OCI-LY7 (cell line): ENCODE data around the gene DISC1. TPM values are rescaled to one million over a fixed set of nuclear protein-coding genes. Genes with fewer than 3 reads are reported as not detected.
A peak's percentile ranks its signal among the peaks of the same experiment; 100 is the strongest.

Source experiments
- BruUV-seq: library from RNA; stranded (reverse); fragments of 400-500 nt; replicated peaks from 2 replicates; lab custom pipeline; 2021; lab: Mats Ljungman, UMichigan
- CTCF ChIA-PET: fragments of 300-600 bp; sonication (Branson Sonifier 250); formaldehyde crosslinking; loops from one replicate; lab custom pipeline; 2022; ENCODE audit warnings: antibody characterized with exemption; ENCODE audit not compliant: unreplicated experiment; lab: Charles Lee
- POLR2A ChIA-PET: fragments of 300-600 bp; sonication (Branson Sonifier 250); formaldehyde crosslinking; loops from one replicate; lab custom pipeline; 2022; ENCODE audit warnings: antibody characterized with exemption; lab: Charles Lee
- DNase-seq: peaks from one replicate; pipeline ENCODE4 v3.0.0-alpha.2; 2015; ENCODE audit warnings: low spot score
- H2AFZ ChIP-seq: fragments of 200-600 bp; sonication (generic), shearing (Covaris generic); 2 replicates; pipeline ENCODE4 v1.6.1; 2014; ENCODE audit warnings: mild to moderate bottlenecking, antibody characterized with exemption, low read length, moderate library complexity
- H3K27ac ChIP-seq: fragments of 200-600 bp; sonication (generic); 2 replicates; pipeline ENCODE4 v1.5.1; 2014; ENCODE audit warnings: mixed run types, low read depth, mild to moderate bottlenecking, moderate library complexity, low read length, inconsistent platforms; ENCODE audit not compliant: poor library complexity, severe bottlenecking
- H3K36me3 ChIP-seq: fragments of 200-600 bp; sonication (generic); 2 replicates; pipeline ENCODE4 v1.6.1; 2014; ENCODE audit warnings: mild to moderate bottlenecking, antibody characterized with exemption, low read length, moderate library complexity, mixed read lengths; ENCODE audit not compliant: insufficient read depth
- H3K4me1 ChIP-seq: fragments of 200-600 bp; sonication (generic); 2 replicates; pipeline ENCODE4 v1.5.1; 2014; ENCODE audit warnings: mild to moderate bottlenecking, low read length; ENCODE audit not compliant: insufficient read depth, poor library complexity, severe bottlenecking
- H3K4me2 ChIP-seq: fragments of 200-600 bp; sonication (generic); 2 replicates; pipeline ENCODE4 v1.6.1; 2014; ENCODE audit warnings: mild to moderate bottlenecking, low read length
- H3K4me3 ChIP-seq: fragments of 200-600 bp; sonication (generic); 2 replicates; pipeline ENCODE4 v1.5.1; 2014; ENCODE audit warnings: mild to moderate bottlenecking, low read depth, low read length; ENCODE audit not compliant: poor library complexity, severe bottlenecking
- H3K79me2 ChIP-seq: fragments of 200-600 bp; sonication (generic); 2 replicates; pipeline ENCODE4 v1.6.1; 2016; ENCODE audit warnings: low read depth, mild to moderate bottlenecking, low read length, moderate library complexity, mixed read lengths; ENCODE audit not compliant: insufficient read depth
- H3K9me2 ChIP-seq: fragments of 200-600 bp; sonication (generic); 2 replicates; pipeline ENCODE4 v1.6.1; 2016; ENCODE audit warnings: mild to moderate bottlenecking, low read length, mixed read lengths; ENCODE audit not compliant: insufficient read depth
- H3K9me3 ChIP-seq: fragments of 200-600 bp; sonication (generic); 2 replicates; pipeline ENCODE4 v1.6.1; 2014; ENCODE audit warnings: mild to moderate bottlenecking, mixed run types, low read length, mixed read lengths
- H4K20me1 ChIP-seq: fragments of 200-600 bp; sonication (generic); 2 replicates; pipeline ENCODE4 v1.6.1; 2014; ENCODE audit warnings: mild to moderate bottlenecking, antibody characterized with exemption, low read length, moderate library complexity, mixed read lengths; ENCODE audit not compliant: insufficient read depth
- CTCF ChIP-seq: fragments of 200-600 bp; sonication (generic); conservative IDR thresholded peaks from 2 replicates; pipeline ENCODE4 v1.5.1; 2014; ENCODE audit warnings: mild to moderate bottlenecking, antibody characterized with exemption, low read length, moderate library complexity, mixed read lengths
- EZH2phosphoT487 ChIP-seq: fragments of 200-600 bp; sonication (generic); IDR thresholded peaks from 2 replicates; pipeline ENCODE4 v1.6.1; 2018; ENCODE audit warnings: low read depth, borderline replicate concordance, mild to moderate bottlenecking, mixed run types, antibody characterized with exemption, low read length, moderate library complexity, mixed read lengths
- intact Hi-C: fragments of 100-400 bp; cut with micrococcal nuclease; formaldehyde crosslinking; loops from one replicate; pipeline ENCODE4 v1.10.0; 2022; ENCODE audit not compliant: unreplicated experiment
- total RNA-seq, 2 experiments: library from RNA; depleted of rRNA in 1 of 2; stranded (reverse); fragments of >200 nt in 1 of 2; shearing (Covaris generic) in 1 of 2; gene quantifications; 2 replicates each; pipeline ENCODE4 v1.2.3, GENCODE V29; 2014 to 2022

Gene DISC1
- total RNA-seq, 2 experiments from 2014 or later, result 0.91 TPM; not detected in 1

- peak overlapping the region; percentile 29 for H3K4me3 ChIP-seq
- H3K9me2 ChIP-seq, result no peaks in the 10 kb centered on the region
- ChIA-PET POLR2A (no interaction called here), CTCF (no interaction called here)
- TF ChIP-seq CTCF, result no peak
- no peak for TF ChIP-seq EZH2phosphoT487
- DNase-seq, result no peak
- H3K4me1 ChIP-seq, result no peaks in the 10 kb centered on the region
- peak overlapping the region; percentile 12; the same call in 1 of the 2 replicates for H3K4me2 ChIP-seq
- no peak overlapping the region for H2AFZ ChIP-seq
- no TSS peak for BruUV-seq
- H3K36me3 ChIP-seq, result no peaks in the 10 kb centered on the region
- no peaks in the 10 kb centered on the region for H3K79me2 ChIP-seq
- intact Hi-C loops, result no loop called here
- H4K20me1 ChIP-seq, result no peaks in the 10 kb centered on the region
- no peak overlapping the region for H3K27ac ChIP-seq
- no peaks in the 10 kb centered on the region for H3K9me3 ChIP-seq
Measured at GRCh38 chr1:231625975-231626534, 535 bp upstream of the DISC1 start.

DNA sequence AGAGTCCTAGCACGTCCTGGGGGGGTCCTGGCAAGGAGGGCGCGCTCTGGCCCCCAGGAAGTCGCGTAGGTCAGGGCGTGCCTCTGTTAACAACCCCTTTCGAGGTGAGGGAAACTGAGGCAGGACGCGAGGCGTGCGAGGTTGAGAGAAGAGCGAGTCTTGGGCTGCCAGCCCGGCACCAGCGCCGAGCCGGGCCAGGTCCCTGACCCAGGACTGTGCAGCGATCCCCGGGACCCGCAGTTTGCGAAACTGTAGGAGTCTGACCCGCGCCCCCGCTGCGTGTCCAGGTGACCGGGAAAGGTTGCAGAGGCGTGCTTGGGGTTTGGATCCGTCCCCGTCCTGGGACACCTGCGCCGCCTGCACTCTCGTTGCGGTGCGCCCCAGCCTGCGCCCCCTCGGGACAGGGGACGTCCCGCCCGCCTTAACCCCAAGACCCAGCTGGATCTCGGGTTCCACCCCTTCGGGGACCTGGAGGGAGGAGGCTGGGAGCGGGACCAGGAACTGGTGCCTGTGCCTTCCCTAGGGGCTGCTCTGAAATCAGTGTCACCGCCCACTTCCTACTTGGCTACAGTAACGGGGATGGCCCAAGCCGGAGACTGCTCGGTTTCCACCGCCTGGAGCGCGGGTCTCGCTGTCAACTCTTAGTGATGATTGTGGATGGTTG lies 493 bp downstream of the DISC1 start:
- Histone ChIP-seq H2AFZ (no peak overlapping the region), H3K4me1 (no peaks in the 10 kb centered on the region), H3K27ac (no peak overlapping the region), H3K4me2 (0 out of 2 replicates have a peak overlapping the region, but pooled peaks have one; percentile 12), H3K9me2 (no peaks in the 10 kb centered on the region), H3K9me3 (no peaks in the 10 kb centered on the region), H3K36me3 (no peaks in the 10 kb centered on the region), H3K4me3 (peak overlapping the region; percentile 29), H4K20me1 (no peaks in the 10 kb centered on the region), H3K79me2 (no peaks in the 10 kb centered on the region)
- CTCF ChIA-PET, result no interaction called here
- TF ChIP-seq CTCF (no peak), EZH2phosphoT487 (no peak)
- no TSS peak for BruUV-seq
- intact Hi-C loops, result no loop called here
- no peak for DNase-seq
- POLR2A ChIA-PET, result no interaction called here

DNA sequence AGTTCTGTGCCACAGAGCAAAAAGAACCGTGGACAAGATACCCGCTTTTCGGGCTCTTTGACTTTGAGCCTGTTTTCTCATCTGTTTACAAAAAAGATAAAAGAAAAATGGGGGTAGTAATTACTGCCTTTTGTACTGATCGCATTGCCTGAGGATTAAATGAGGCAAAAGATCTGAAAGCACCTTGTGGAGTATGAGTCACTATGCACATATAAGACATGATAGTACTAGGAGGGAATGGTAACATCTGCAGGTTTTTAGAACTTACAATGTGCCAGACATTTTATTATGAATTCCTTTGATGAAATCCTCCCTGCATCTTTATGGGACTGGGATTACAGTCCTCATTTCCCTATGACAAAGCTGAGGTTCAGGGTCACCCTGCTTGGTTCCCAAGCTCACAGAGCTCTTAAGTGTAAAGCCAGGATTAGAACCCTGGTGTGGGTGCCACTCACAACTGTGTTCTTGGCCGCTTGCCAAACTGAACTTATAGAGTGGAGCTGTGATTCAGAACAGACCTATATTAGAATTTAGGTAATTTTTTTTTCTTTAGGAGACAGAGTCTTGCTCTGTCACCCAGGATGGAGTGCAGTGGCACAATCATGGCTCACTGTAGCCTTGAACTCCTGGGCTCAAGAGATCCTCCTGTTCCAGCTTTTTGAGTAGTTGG lies 1.8 kb downstream of the DISC1 start:
- Histone ChIP-seq H2AFZ (no peak overlapping the region), H3K9me2 (no peaks in the 10 kb centered on the region), H3K9me3 (no peaks in the 10 kb centered on the region), H4K20me1 (no peaks in the 10 kb centered on the region), H3K36me3 (no peaks in the 10 kb centered on the region), H3K4me2 (no peak overlapping the region), H3K4me1 (no peaks in the 10 kb centered on the region), H3K27ac (no peak overlapping the region), H3K4me3 (no peak overlapping the region), H3K79me2 (no peaks in the 10 kb centered on the region)
- no TSS peak for BruUV-seq
- no peak for DNase-seq
- ChIA-PET POLR2A (no interaction called here), CTCF (no interaction called here)
- TF ChIP-seq EZH2phosphoT487, result no peak
- TF ChIP-seq CTCF, result no peak
- intact Hi-C loops, result no loop called here
